Right lobe of liver (tissue), 6 donors: ENCODE measurements around the gene EXOC4. TPM values are rescaled to one million over a fixed set of nuclear protein-coding genes. Genes with fewer than 3 reads are reported as not detected.

Experiments used
- ATAC-seq, 4 donors: fragments of 200-7000 bp; cut with Tn5 transposase; one replicate each; pipeline ENCODE4 v1.9.1; 2020; ENCODE audit warnings: mild to moderate bottlenecking in 4 of 4, moderate library complexity in 4 of 4
- DNase-seq, 3 donors: peaks; one replicate each; pipeline ENCODE4 v3.0.0-alpha.2; 2020
- H3K27ac ChIP-seq, 3 donors: fragments of 200-600 bp; one replicate each; pipeline ENCODE4 v1.8.0; 2022
- H3K27me3 ChIP-seq, 2 donors: fragments of 200-600 bp; one replicate each; pipeline ENCODE4 v1.8.0; 2022
- H3K36me3 ChIP-seq, 4 donors: fragments of 200-600 bp; sonication (generic) in 1 of 4; one replicate each; pipeline versions ENCODE4 v1.5.1 to v1.8.0; 2017 to 2022; ENCODE audit warnings: control low read depth in 1 of 4
- H3K4me1 ChIP-seq, 4 donors: fragments of 200-600 bp; sonication (generic) in 1 of 4; one replicate each; pipeline versions ENCODE4 v1.5.1 to v1.8.0; 2017 to 2022; ENCODE audit warnings: control low read depth in 1 of 4
- H3K4me3 ChIP-seq, 3 donors: fragments of 200-600 bp; one replicate each; pipeline ENCODE4 v1.8.0; 2022
- H3K9me3 ChIP-seq, 4 donors: fragments of 200-600 bp; sonication (generic) in 1 of 4; one replicate each; pipeline versions ENCODE4 v1.5.1 to v1.8.0; 2017 to 2022; ENCODE audit warnings: control low read depth in 1 of 4
- POLR2A ChIP-seq: fragments of 450-650 bp; IDR thresholded peaks from one replicate; pipeline ENCODE4 v1.6.1; 2017; ENCODE audit warnings: antibody characterized with exemption, mild to moderate bottlenecking
- WGBS: methylation state at CpG from one replicate; pipeline ENCODE4 v1.1.6; 2018; ENCODE audit warnings: low coverage, low lambda C conversion rate; ENCODE audit not compliant: insufficient coverage; ENCODE audit errors: missing lambda C conversion rate; 5-methylcytosine and 5-hydroxymethylcytosine counted together
- intact Hi-C, 2 donors: fragments of 100-400 bp; cut with DNase I; formaldehyde crosslinking; loops; one replicate each; pipeline versions ENCODE4 v1.11.2 to v1.14.1; 2022
- total RNA-seq, 6 experiments: library from RNA; depleted of rRNA in 2 of 6; stranded (reverse); fragments of >200 nt in 2 of 6; fragmentation: NEBNext Ultra II Directional in 3 of 6; extraction: Animal tissue kit (Norgen Biotek cat#: 25700) in 3 of 6; gene quantifications; one replicate each; pipeline versions ENCODE4 v1.1.0 to v1.2.4, GENCODE V29; 2016 to 2023
- TF ChIP-seq, protein P1 (sequence below), 4 donors: fragments of 200-600 bp in 3 of 4; fragments of 450-650 bp in 1 of 4; IDR thresholded peaks; one replicate each; pipeline versions ENCODE4 v1.5.1 to v1.8.0; 2016 to 2022; ENCODE audit warnings: antibody characterized with exemption in 4 of 4, mild to moderate bottlenecking in 2 of 4
- donor health status: DM: no; HTN: yes; CAD: no.
- donor health status: DM: no; HTN: no; CAD: no.
- donor health status: DM: no; HTN: no; CAD: no.
- donor health status: DM: no; HTN: yes; CAD: no.
- donor health status: DM: no; HTN: yes; CAD: no.

EXOC4 gene
- total RNA-seq, 6 experiments from 2014 or later: 23.7 to 33.5 (median 30.0) TPM

DNA sequence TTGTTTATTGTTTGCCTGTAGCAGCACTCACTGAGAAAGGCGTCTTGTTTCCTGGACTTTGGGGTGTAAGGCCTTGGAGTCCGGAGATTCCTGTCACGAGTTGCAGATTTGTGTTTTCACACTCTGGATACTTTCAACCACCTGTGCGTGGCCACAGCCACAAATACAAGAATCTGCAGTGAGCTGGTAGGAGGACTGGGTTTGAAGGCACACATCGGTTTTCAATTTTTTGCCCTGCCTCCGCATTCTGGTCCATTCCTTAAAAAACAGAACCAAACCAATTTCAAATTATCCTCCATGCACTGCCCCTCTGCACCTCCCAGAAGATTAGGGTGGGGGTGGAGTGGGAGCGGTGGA lies 619 bp downstream of the EXOC4 start:
- Histone ChIP-seq H3K36me3 (no peaks in the 10 kb centered on the region), H3K4me1 (peaks cover 0 to 5% (median 0%) of the 10 kb centered on the region in 4 donors), H3K27me3 (no peaks in the 10 kb centered on the region), H3K9me3 (no peaks in the 10 kb centered on the region), H3K27ac (peak overlapping the region; percentile 77 to 86 (median 77)), H3K4me3 (peak overlapping the region; percentile 79 to 84 (median 80))
- intact Hi-C loops: no loop called here
- WGBS: 6% methylated on average over 7 of the region's 7 CpGs
- TF ChIP-seq, protein P1, sequence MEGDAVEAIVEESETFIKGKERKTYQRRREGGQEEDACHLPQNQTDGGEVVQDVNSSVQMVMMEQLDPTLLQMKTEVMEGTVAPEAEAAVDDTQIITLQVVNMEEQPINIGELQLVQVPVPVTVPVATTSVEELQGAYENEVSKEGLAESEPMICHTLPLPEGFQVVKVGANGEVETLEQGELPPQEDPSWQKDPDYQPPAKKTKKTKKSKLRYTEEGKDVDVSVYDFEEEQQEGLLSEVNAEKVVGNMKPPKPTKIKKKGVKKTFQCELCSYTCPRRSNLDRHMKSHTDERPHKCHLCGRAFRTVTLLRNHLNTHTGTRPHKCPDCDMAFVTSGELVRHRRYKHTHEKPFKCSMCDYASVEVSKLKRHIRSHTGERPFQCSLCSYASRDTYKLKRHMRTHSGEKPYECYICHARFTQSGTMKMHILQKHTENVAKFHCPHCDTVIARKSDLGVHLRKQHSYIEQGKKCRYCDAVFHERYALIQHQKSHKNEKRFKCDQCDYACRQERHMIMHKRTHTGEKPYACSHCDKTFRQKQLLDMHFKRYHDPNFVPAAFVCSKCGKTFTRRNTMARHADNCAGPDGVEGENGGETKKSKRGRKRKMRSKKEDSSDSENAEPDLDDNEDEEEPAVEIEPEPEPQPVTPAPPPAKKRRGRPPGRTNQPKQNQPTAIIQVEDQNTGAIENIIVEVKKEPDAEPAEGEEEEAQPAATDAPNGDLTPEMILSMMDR (IDR thresholded peaks at IDR 0.05): no peak
- no peak for TF ChIP-seq POLR2A
- DNase-seq (no peak), ATAC-seq (peak; percentile 25 to 42 (median 36))

DNA sequence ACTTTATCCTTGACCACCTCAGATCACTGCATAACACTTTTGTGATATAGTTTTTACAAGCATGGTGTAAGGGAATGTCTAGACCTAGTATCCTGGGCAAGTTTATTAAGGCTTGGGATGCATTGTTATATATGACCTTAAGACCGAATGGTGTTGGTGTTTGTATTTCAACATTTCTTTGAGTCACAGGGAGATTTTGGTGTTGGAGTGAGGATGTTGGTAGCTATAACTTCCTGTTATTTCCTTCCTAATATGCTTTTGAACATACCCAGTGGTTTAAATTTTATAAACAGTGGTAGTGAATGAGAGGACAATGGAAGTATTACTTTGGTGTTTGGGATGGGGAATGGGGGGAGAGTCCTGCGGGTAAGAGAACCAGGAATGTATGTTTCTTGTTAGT lies 2.6 kb downstream of the EXOC4 start:
- Histone ChIP-seq H3K27ac (no peak overlapping the region), H3K4me3 (no peak overlapping the region), H3K9me3 (no peaks in the 10 kb centered on the region), H3K36me3 (no peaks in the 10 kb centered on the region), H3K27me3 (no peaks in the 10 kb centered on the region), H3K4me1 (peaks cover 0 to 5% (median 0%) of the 10 kb centered on the region in 4 donors)
- intact Hi-C loops: no loop called here
- DNase-seq: no peak
- WGBS: 59% methylated on average over 2 of the region's 2 CpGs
- no peak for ATAC-seq
- TF ChIP-seq, protein P1 (IDR thresholded peaks at IDR 0.05): no peak
- TF ChIP-seq POLR2A: no peak

DNA sequence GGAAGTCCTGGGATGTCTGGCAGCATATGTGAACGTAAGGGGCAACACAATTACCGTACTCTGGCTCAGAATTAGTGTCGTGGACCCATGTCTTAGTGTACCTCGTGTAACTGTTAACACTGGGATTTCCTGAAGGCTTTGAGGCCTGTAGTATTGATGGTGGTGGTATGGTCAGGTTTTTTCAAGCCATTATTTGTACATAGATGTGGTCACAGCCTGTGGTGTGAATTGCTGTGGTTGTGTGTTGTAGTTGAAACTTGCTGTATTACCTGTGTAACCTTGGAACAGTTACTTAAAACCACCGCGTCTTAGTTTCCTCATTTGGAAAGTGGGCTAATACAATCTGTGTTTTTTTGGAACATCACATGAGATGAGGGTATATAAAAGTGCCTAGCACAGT lies 5.3 kb downstream of the EXOC4 start:
- Histone ChIP-seq H3K4me1 (peaks cover 0 to 5% (median 0%) of the 10 kb centered on the region in 4 donors), H3K27ac (no peak overlapping the region), H3K4me3 (no peak overlapping the region), H3K27me3 (no peaks in the 10 kb centered on the region), H3K36me3 (no peaks in the 10 kb centered on the region), H3K9me3 (no peaks in the 10 kb centered on the region)
- ATAC-seq: no peak
- intact Hi-C loops: no loop called here
- no peak for DNase-seq
- TF ChIP-seq, protein P1 (IDR thresholded peaks at IDR 0.05): no peak
- no peak for TF ChIP-seq POLR2A
- 93% methylated on average over 6 of the region's 6 CpGs for WGBS

GRCh38 chr7:133265821-133266220 lies 12.9 kb downstream of the EXOC4 start:
- Histone ChIP-seq H3K27me3 (no peaks in the 10 kb centered on the region), H3K27ac (no peak overlapping the region), H3K4me3 (no peak overlapping the region), H3K9me3 (no peaks in the 10 kb centered on the region), H3K36me3 (no peaks in the 10 kb centered on the region), H3K4me1 (no peaks in the 10 kb centered on the region)
- TF ChIP-seq, protein P1 (IDR thresholded peaks at IDR 0.05): no peak
- TF ChIP-seq POLR2A: no peak
- intact Hi-C loops: no loop called here
- DNase-seq (no peak), ATAC-seq (no peak)

GRCh38 chr7:133268355-133268754 lies 15.5 kb downstream of the EXOC4 start:
- Histone ChIP-seq H3K9me3 (no peaks in the 10 kb centered on the region), H3K27me3 (no peaks in the 10 kb centered on the region), H3K36me3 (no peaks in the 10 kb centered on the region), H3K27ac (no peak overlapping the region), H3K4me3 (no peak overlapping the region), H3K4me1 (no peaks in the 10 kb centered on the region)
- no peak for TF ChIP-seq POLR2A
- TF ChIP-seq, protein P1 (IDR thresholded peaks at IDR 0.05): no peak
- no peak for DNase-seq
- 59% methylated on average over 2 of the region's 2 CpGs for WGBS
- intact Hi-C loops: no loop called here
- no peak for ATAC-seq
